GM20000 (cell line): ENCODE data around the gene MIS18A.
"Not testable (repeated sequence)": the region's sequence is repeated elsewhere in the genome, so short reads cannot be mapped to it uniquely, and the experiment has no call there.

Experiments used
- DNase-seq: peaks from one replicate; pipeline ENCODE4 v3.0.0; 2012; ENCODE audit warnings: low spot score
- TF ChIP-seq, protein P1 (sequence below): IDR thresholded peaks from 2 replicates; pipeline ENCODE4 v1.5.1; 2012; ENCODE audit warnings: mild to moderate bottlenecking, control low read depth; ENCODE audit errors: extremely low read depth, missing control alignments

The MIS18A gene

DNA sequence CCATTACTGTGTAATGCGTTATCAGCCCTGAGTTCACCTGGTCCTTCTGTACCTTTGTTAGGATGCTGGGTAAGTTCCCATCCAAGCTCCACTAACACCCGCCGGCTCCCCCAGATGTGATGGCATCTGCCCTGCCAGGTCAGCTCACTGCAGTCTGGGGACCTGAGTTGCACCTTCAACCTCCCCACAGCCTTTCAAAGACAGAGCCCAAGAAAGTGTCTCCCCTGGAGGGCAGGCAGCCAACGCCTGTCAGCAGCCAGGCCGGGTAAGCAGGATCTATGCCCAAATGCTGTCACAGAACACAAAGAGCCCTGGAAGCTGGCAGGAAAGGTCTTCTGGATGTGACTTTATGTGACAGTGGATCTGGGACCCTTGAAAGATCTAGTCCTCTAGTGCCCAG is 33.5 kb upstream of the MIS18A start:
- TF ChIP-seq, protein P1, sequence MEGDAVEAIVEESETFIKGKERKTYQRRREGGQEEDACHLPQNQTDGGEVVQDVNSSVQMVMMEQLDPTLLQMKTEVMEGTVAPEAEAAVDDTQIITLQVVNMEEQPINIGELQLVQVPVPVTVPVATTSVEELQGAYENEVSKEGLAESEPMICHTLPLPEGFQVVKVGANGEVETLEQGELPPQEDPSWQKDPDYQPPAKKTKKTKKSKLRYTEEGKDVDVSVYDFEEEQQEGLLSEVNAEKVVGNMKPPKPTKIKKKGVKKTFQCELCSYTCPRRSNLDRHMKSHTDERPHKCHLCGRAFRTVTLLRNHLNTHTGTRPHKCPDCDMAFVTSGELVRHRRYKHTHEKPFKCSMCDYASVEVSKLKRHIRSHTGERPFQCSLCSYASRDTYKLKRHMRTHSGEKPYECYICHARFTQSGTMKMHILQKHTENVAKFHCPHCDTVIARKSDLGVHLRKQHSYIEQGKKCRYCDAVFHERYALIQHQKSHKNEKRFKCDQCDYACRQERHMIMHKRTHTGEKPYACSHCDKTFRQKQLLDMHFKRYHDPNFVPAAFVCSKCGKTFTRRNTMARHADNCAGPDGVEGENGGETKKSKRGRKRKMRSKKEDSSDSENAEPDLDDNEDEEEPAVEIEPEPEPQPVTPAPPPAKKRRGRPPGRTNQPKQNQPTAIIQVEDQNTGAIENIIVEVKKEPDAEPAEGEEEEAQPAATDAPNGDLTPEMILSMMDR = no peak
- no peak for DNase-seq

- no peak for DNase-seq
- TF ChIP-seq, protein P1 = no peak
Observed at GRCh38 chr21:32311621-32312020, 32.8 kb upstream of the MIS18A start.

- not testable (repeated sequence) for DNase-seq
Observed at GRCh38 chr21:32310976-32311375, 32.1 kb upstream of the MIS18A start.

GRCh38 chr21:32309906-32310460 is 31.1 kb upstream of the MIS18A start:
- TF ChIP-seq, protein P1 = no peak

GRCh38 chr21:32308696-32309095 is 29.8 kb upstream of the MIS18A start:
- DNase-seq = no peak
- TF ChIP-seq, protein P1 = no peak

More at GRCh38 chr21:32309906-32310460, 31.1 kb upstream of the MIS18A start:
- no peak for DNase-seq

DNA sequence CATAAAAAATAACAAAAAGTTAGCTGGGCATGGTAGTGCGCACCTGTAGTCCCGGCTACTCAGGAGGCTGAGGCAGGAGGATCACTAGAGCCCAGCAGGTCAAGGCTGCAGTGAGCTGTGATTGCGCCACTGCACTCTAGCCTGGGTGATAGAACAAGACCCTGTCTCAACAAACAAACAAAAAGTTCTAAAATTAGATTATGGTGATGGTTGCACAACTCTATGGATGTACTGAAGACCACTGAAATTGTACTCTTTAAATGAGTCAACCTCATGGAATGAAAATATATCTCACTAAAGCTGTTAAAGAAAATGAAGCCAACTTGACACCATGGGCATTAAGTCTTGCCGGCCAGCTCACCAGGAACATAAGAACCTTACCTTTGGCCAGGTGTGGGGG is 28.9 kb upstream of the MIS18A start:
- no peak for DNase-seq
- TF ChIP-seq, protein P1 = no peak

DNA sequence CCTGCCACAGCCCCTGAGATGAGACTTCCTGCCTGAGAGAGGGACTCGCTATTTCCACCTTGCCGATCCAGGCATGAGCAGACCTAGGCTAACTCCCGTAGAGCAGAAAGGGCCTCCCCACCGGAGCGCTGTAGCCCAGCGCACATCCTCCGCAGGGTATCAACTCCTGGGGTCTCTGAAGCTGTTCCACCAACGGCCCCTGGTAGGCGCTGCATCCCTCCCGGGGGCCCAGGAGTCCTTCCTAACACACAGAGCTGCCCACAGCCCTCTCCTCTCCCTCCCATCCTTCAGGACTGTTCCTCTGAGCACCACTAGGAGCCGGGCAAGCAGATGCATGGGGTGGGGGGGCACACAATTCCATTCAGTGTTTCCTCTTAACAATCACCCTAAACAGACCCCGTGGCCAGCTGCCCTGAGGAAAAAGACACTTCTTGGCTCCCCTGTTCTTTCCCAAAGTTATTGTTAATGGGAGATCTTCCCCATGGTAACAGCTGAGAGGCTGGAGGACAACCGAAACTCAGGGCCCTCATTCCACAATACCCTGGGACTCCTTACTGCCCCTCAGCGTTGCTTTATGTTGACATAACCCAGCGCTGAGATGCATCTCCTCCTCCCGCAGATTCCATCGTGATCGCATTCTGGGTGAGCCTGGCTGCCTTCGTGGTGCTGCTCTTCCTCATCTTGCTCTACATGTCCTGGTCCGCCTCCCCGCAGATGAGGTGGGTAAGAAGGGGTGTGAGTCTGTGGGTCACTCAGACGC is 27.4 kb upstream of the MIS18A start:
- DNase-seq = no peak
- TF ChIP-seq, protein P1 = no peak

DNA sequence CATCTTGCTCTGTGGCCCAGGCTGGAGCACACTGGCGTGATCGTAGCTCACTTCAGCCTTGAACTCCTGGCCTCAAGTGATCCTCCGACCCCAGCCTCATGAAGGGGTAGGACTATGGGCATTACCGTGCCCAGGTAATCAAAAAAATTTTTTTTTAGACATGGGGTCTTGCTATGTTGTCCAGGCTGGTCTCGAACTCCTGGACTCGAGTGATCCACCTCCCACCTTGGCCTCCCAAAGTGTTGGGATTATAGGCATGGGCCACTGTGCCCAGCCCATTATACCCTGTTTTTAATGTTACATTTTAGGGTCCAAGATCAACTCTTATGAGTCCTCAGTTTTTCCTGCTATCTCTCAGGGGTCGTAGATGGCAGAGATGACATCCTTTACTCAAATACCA is 26.1 kb upstream of the MIS18A start:
- TF ChIP-seq, protein P1 = no peak
- no peak for DNase-seq
